GM12892 (cell line): Measurements from ENCODE around the gene TCAP.

Experiments
- POLR2A ChIP-seq: IDR thresholded peaks from 2 replicates; pipeline ENCODE4 v1.6.1; 2011; ENCODE audit warnings: low read depth, low read length, control low read depth
- POLR2AphosphoS5 ChIP-seq: IDR thresholded peaks from 2 replicates; pipeline ENCODE4 v1.6.1; 2011; ENCODE audit warnings: low read depth, low read length, control low read depth

- no peak for TF ChIP-seq POLR2AphosphoS5
- TF ChIP-seq POLR2A, result no peak
Observed at GRCh38 chr17:39617446-39618245, 47.5 kb upstream of the TCAP start.
